WI38 (cell line): ENCODE measurements around the gene OOSP2.
"Not testable (repeated sequence)": the region's sequence is repeated elsewhere in the genome, so short reads cannot be mapped to it uniquely, and the experiment has no call there.

ENCODE experiments used
- H3K4me3 ChIP-seq: 2 replicates; pipeline ENCODE4 v1.5.1; 2011; ENCODE audit warnings: low read depth, mild to moderate bottlenecking, control low read depth, low read length
- CTCF ChIP-seq: IDR thresholded peaks from 2 replicates; pipeline ENCODE4 v1.5.1; 2012; ENCODE audit warnings: low read depth, mild to moderate bottlenecking, control low read depth, low read length

OOSP2 gene

GRCh38 chr11:60059521-60060240, 19.5 kb downstream of the OOSP2 start:
- no peak for TF ChIP-seq CTCF
- H3K4me3 ChIP-seq = no peak overlapping the region

GRCh38 chr11:60064111-60064510, 23.9 kb downstream of the OOSP2 start:
- no peak overlapping the region for H3K4me3 ChIP-seq
- no peak for TF ChIP-seq CTCF

GRCh38 chr11:60065801-60066200, 25.6 kb downstream of the OOSP2 start:
- TF ChIP-seq CTCF = no peak
- no peak overlapping the region for H3K4me3 ChIP-seq

GRCh38 chr11:60069450-60069849, 29.2 kb downstream of the OOSP2 start:
- H3K4me3 ChIP-seq = no peak overlapping the region
- TF ChIP-seq CTCF = no peak

- not testable (repeated sequence) for H3K4me3 ChIP-seq
Measured at GRCh38 chr11:60071644-60072043, 31.4 kb downstream of the OOSP2 start.

GRCh38 chr11:60077216-60077817, 37.1 kb downstream of the OOSP2 start:
- no peak overlapping the region for H3K4me3 ChIP-seq
- TF ChIP-seq CTCF = no peak

- no peak for TF ChIP-seq CTCF
- no peak overlapping the region for H3K4me3 ChIP-seq
Measured at GRCh38 chr11:60077981-60078380, 37.8 kb downstream of the OOSP2 start.
